Umbilical cord (tissue), 2 donors: Measurements from ENCODE around the gene GTPBP4. TPM values are rescaled to one million over a fixed set of nuclear protein-coding genes. Genes with fewer than 3 reads are reported as not detected.
A peak's percentile ranks its signal among the peaks of the same experiment; 100 is the strongest.
"Not testable (repeated sequence)": the region's sequence is repeated elsewhere in the genome, so short reads cannot be mapped to it uniquely, and the experiment has no call there.

Experiments
- DNase-seq: peaks from one replicate; pipeline ENCODE4 v3.0.0-alpha.2; 2015; ENCODE audit warnings: low spot score
- total RNA-seq: library from RNA; depleted of rRNA; stranded (reverse); fragments of >200 nt; gene quantifications from one replicate; pipeline ENCODE4 v1.2.3, GENCODE V29; 2014; ENCODE audit warnings: low replicate concordance; ENCODE audit not compliant: insufficient read depth

GTPBP4 gene
- total RNA-seq, 1 donor from 2014 or later: 26.5 TPM

- no peak for DNase-seq
These were observed 35.9 kb downstream of the GTPBP4 start for GRCh38 chr10:1024103-1024502.

GRCh38 chr10:1025683-1026082, 37.4 kb downstream of the GTPBP4 start, which contains the start of gene IDI2:
TSS of gene IDI2 (minus strand) at chr10:1025859. CDS start at chr10:1024723, 1,136 bp downstream.
- DNase-seq: no peak

GRCh38 chr10:1026578-1026977, 38.3 kb downstream of the GTPBP4 start:
- no peak for DNase-seq

- no peak for DNase-seq
These were observed 41.6 kb downstream of the GTPBP4 start for GRCh38 chr10:1029838-1030237.

GRCh38 chr10:1033601-1034000, 45.4 kb downstream of the GTPBP4 start:
- no peak for DNase-seq

- peak; percentile 51 for DNase-seq
These were observed 46.5 kb downstream of the GTPBP4 start for GRCh38 chr10:1034758-1035157.

- peak; percentile 16 for DNase-seq
These were observed 47.0 kb downstream of the GTPBP4 start for GRCh38 chr10:1035201-1035600.

GRCh38 chr10:1036341-1036791, 48.1 kb downstream of the GTPBP4 start:
- DNase-seq: no peak

- DNase-seq: no peak
These were observed 48.9 kb downstream of the GTPBP4 start for GRCh38 chr10:1037098-1037497.

- DNase-seq: not testable (repeated sequence)
These were observed 50.5 kb downstream of the GTPBP4 start for GRCh38 chr10:1038769-1039168.

GRCh38 chr10:1040133-1040532, 51.9 kb downstream of the GTPBP4 start:
- DNase-seq: no peak

- no peak for DNase-seq
These were observed 53.3 kb downstream of the GTPBP4 start for GRCh38 chr10:1041514-1041913.

- peak; percentile 23 for DNase-seq
These were observed 55.3 kb downstream of the GTPBP4 start for GRCh38 chr10:1043532-1043995.

GRCh38 chr10:1044146-1044545, 55.9 kb downstream of the GTPBP4 start:
- DNase-seq: no peak

GRCh38 chr10:1044964-1045363, 56.7 kb downstream of the GTPBP4 start:
- DNase-seq: no peak

- DNase-seq: no peak
These were observed 57.2 kb downstream of the GTPBP4 start for GRCh38 chr10:1045415-1045814.

GRCh38 chr10:1047937-1048336, 59.7 kb downstream of the GTPBP4 start:
- DNase-seq: no peak

GRCh38 chr10:1048349-1048731, 60.1 kb downstream of the GTPBP4 start:
- no peak for DNase-seq

GRCh38 chr10:1048732-1049424, 60.6 kb downstream of the GTPBP4 start, which contains the start of gene IDI1:
TSS of gene IDI1 (minus strand) at chr10:1049119. CDS start at chr10:1049003, 116 bp downstream.
- peak; percentile 99 for DNase-seq

GRCh38 chr10:1049425-1049958, 61.3 kb downstream of the GTPBP4 start:
- DNase-seq: no peak

- DNase-seq: peak; percentile 76
These were observed 61.9 kb downstream of the GTPBP4 start for GRCh38 chr10:1050145-1050544.

GRCh38 chr10:1050554-1050953, 62.3 kb downstream of the GTPBP4 start:
- DNase-seq: no peak

- DNase-seq: peak; percentile 40
These were observed 66.5 kb downstream of the GTPBP4 start for GRCh38 chr10:1054684-1055083.
